ENCODE measurements around the gene SLC52A3.

DNA sequence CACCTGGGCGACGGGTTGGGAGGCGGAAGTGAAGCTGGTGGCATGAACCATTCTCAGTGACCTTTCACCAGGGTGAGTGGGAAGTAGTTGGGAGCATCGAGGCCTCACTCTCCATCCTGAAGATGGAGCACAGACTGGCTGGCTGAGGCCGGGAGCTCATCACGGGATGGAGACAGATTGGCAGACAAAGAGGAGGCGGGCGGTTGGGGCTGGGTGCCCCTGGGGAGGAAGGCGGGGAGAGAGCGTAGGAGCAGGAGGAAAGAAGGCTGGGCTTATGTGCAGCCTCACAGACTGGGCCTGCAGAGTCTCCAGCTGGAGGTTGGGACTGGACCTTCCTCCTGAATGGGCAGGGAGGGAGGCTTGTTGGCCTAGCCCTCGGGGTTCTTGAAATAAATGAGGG, 48.5 kb downstream of the SLC52A3 start:
- TF ChIP-seq, protein P1, sequence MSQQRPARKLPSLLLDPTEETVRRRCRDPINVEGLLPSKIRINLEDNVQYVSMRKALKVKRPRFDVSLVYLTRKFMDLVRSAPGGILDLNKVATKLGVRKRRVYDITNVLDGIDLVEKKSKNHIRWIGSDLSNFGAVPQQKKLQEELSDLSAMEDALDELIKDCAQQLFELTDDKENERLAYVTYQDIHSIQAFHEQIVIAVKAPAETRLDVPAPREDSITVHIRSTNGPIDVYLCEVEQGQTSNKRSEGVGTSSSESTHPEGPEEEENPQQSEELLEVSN (IDR thresholded peaks at IDR 0.05; ENCODE audit: borderline replicate concordance, low read depth), result no peak
- TF ChIP-seq ESRRA (IDR thresholded peaks at IDR 0.05; ENCODE audit: borderline replicate concordance, low read length), result no peak
